Activated CD8-positive, alpha-beta memory T cell treated with anti-CD3 and anti-CD28 coated beads for 48 hours (primary cell): ENCODE results near the gene PITRM1.

Experiments
- DNase-seq, 3 experiments: peaks; one replicate each; pipeline ENCODE4 v3.0.0-alpha.2; 2020; ENCODE audit warnings: low read depth in 2 of 3, low spot score in 2 of 3

PITRM1 gene

DNA sequence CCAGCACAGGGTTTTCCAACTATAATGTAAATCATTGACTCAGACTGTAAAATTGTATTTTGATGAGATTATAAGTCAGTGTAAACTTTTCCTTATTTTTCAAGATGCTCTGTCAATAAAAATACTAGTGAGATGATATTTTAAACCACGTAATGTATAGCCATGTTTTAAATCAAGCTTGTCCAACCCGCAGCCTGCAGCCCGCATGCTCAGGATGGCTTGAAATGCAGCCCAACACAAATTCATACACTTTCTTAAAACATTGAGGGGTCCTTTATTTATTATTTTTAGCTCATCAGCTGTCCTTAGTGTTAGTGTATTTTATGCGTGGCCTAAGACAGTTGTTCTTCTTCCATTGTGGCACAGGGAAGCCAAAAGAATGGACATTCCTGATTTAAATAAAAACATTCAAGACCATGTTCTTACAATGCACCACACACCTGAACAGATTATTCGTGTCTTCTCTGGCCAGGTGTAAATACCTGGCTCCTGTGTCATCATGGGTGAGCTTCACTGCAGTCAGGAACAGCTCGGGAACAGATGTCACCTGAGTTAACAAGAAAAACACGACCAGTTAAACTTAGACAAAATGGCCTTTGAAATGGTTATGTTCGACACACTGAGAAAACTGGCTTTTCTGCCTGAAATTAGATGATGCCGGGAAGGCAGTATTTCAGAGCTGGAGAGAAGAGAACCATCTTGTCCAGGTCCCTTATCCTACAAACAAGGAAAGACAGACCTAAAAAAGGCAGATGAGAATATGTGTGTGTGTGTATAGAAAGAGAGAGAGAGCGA lies 5.9 kb downstream of the PITRM1 start:
- DNase-seq = no peak

GRCh38 chr10:3165196-3165595 lies 7.4 kb downstream of the PITRM1 start:
- no peak for DNase-seq

DNA sequence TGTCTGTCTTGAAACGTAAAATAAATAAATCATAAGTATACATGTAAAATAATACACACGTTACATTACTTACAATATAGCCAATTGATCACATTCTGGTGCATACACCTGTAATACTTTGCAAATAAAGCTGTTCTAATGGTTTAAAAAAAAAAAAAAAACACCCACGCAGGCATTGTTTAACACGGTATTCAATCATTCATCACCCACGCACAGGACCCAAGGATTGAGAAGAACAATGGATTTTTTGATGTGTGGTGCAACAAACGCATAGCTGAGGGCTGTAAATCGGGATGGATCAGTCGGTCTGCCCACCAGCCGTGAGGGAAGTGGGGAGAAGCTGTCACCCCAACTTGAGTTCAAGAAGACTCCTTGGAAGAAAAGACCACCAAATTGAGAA lies 8.7 kb downstream of the PITRM1 start:
- DNase-seq = no peak

- DNase-seq = no peak
Observed at GRCh38 chr10:3162533-3162932, 10.0 kb downstream of the PITRM1 start.

DNA sequence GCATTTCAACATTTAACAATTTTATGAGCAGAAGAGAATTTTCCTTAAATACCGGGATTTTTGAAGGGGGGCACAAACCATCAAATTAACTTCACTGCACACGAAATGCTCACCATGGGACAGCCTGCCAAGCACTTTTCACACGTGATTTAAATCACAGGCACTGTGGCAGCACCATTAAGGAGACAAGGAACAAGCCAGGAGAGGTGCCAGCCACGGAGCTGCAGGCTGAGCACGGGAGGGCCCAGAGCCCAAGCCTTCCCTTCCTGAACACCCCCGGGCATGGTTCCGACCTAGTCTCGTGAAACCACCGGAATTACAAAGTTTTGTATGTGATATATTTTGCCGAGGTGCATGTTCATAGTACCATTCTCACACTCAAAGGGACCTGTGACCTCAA lies 13.4 kb downstream of the PITRM1 start:
- DNase-seq = no peak

DNA sequence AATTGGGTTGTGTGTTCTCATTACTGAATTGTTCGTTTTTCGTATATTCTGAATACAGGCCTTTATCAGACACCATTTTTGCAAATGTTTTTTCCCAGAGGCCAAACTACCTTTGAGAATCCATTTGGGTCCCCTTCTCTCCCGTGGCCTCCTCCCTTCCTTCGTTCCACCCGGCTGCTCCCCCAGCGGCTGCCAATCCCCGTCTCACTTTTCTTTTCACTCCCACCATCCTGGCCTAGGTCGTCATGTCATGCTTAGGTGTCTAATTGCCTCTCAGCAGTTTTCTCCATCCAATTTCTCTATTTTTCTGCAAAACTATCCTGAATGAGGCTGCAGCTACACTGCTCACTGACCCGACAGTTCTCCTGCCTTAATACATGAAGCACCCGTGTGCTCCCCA lies 17.9 kb downstream of the PITRM1 start:
- no peak for DNase-seq

- no peak for DNase-seq
Observed at GRCh38 chr10:3152566-3152935, 20.0 kb downstream of the PITRM1 start.

DNA sequence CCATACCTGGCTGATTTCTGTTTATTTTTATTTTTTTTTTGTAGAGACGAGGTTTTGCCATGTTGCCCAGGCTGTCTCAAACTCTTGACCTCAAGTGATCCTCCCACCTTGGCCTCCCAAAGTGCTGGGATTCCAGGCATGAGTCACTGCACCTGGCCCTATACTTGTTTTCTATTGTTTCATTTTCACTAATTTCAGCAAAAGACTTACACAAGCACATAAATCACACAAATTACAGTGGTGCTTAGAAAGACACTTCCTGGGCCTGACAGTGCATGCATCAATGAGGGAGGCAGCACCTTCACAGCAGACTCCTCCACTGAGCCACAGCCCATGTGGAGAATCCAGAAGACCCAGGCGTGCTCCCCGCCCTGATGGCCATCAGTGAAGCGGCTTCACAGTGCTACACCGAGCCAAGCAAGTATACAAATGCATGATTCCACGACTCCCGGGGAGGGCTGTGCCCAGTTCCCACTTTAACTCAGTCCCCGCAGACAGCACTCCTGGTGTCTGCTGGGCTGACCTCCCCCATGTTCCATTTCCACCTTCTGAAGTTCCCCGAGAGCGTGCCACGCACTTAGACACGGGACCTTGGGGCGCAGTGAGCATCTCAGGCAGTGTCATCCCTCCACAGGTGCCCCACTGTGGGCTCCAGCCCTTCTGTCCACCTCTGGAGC lies 20.6 kb downstream of the PITRM1 start:
- no peak for DNase-seq

GRCh38 chr10:3150961-3151360 lies 21.6 kb downstream of the PITRM1 start:
- no peak for DNase-seq

DNA sequence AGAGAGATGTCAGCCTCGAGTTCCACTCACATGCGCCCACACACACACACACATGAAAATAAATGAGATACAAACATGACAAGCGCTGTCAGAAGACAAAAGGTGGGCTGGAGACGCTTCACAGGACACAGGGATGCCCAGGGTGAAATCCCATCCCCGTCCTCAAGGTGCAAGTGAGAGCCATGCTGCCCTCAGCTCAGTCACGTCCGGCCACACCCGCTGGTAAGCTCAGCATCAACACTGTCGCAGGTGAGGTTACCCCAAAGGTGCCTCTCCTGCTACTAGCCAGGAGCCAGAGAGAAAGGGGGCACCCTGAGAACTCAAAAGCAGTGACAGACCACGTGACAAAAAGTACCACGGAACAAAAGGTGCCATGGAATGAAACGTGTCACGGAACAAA lies 22.2 kb downstream of the PITRM1 start:
- DNase-seq = no peak

- no peak for DNase-seq
Observed at GRCh38 chr10:3149918-3150317, 22.7 kb downstream of the PITRM1 start.

- DNase-seq = no peak
Observed at GRCh38 chr10:3148994-3149393, 23.6 kb downstream of the PITRM1 start.

- DNase-seq = no peak
Observed at GRCh38 chr10:3148041-3148440, 24.5 kb downstream of the PITRM1 start.

DNA sequence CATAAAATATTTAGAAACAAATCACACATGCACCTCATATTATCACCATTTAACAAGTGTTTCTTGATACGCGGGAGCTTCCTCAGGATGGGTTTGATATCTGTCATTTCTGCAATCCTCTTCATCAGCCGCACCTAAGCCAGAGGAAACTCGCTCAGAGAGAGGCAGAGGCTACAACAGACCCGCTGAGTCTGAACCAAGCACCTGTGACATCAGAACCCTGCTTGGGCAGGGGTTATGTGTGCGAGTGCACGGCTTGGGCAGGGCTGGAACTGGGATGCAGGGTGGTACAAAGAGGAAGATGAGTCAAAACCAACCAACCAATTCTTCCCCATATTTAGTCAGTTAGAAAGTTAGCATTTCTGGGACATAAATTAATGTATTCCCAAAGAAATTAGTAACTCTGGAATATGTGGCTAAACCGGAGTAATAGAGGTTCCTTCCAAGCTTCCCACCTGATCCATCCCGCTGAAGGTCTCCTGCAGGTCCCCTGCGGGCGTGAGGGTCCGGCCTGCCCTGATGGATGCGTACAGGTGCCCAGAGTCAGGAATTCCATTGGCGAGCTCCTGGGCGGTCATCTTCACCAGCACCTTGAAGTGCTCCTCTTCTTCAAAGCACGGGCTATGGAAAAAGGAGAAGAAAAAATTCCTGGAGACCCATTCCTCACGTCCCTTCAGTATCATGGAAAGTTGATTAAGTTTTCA lies 25.3 kb downstream of the PITRM1 start:
- no peak for DNase-seq

DNA sequence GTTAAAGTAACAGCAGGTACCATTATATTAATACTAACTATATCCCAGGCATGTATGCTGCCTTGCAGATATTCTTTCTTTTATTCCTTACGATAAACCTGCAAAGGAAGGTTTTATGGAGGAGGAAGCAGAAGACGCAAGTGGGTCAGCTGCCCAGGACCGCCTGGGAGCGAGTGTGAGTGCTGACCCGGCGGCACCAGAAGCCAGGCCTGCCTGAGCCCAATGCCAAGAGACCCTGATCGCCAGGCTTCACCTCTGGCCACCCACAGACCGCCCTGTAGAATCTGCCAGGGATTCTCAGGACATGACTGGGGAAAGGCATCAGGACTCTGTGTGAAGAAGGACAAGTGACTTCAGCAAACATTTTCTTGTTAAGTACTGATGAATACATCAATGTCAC lies 26.3 kb downstream of the PITRM1 start:
- no peak for DNase-seq

DNA sequence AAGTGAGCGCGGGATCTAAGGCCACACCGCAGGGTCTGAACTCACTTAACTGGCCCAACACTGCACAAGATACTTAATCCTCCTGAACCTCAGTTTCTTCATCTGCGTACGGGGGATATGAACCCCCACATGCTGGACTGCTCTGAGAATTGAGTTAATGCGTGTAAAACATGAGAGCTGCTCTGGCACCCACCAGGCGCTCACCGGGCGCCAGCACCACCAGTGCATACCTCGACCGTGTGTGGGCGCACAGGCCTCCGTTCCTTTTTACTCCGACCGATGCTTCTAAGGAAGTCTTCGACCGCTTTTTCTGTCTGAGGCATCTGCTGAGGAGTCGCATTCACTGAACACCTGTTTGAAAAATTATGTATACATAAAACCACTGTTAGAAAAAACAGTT lies 27.2 kb downstream of the PITRM1 start:
- no peak for DNase-seq

DNA sequence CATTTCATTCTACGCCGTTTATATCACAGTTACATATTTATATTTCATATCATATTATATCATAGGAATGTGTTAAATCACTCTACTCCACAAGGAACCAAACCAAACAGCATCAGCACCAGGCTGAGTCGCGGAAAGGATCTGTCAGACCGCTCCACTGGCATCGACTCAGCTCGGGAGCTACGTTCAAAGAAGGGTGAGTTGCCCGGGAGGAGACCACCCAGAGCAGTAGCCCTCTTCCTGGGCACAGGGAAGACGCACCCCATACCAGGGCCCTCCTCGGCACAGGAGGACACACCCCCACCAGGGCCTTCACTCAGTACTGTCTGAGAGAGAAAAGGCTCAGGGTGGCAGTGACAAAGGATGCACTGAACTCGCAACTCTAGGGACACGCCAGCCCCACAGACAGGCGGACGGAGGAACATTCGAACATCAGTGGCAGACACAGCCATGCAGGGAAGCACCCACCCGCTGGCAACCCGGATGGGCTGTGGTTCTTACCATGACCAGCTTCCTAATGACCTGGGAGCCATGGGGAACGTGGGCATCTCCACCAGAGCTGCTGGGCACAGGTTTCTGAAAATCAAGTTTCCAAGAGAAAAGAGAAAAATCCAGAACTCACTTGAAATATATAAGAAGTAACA lies 28.7 kb downstream of the PITRM1 start:
- no peak for DNase-seq

GRCh38 chr10:3143366-3143765 lies 29.2 kb downstream of the PITRM1 start:
- DNase-seq = no peak

- DNase-seq = no peak
Observed at GRCh38 chr10:3142146-3142875, 30.3 kb downstream of the PITRM1 start.

DNA sequence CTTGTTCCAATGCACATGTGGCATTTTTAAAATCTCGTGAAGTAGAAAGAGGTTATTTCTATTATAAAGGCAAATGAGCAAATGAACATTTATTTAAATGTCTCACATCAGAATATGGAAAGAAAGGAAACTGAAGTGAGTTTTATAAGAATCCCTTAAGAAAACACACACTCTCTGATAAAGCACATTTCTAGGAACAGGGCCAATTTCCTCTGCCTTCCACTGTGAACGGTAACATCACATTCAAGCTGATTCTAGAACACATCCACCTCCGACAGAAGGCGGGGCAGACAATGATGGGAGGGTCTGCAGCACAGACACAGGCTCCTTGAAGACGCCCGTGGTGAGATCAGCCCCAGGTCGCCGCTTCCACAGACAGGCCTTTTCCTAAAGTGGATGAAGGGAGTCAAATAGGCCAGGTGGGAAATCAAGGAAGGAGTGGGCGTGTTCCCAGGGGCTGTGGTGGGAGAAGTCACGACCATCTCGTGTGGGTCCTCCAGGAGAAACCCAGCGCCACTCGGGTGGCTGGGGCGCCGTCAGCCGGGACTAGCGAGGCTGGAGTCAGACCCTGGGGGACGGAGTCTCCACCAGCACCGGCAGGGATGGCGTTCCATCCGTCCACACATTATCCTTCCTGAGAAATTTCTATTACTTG lies 31.1 kb downstream of the PITRM1 start:
- no peak for DNase-seq

- DNase-seq = no peak
Observed at GRCh38 chr10:3140280-3140679, 32.3 kb downstream of the PITRM1 start.
